ENCODE measurements around the gene CCDC102A. TPM values are rescaled to one million over a fixed set of nuclear protein-coding genes. Genes with fewer than 3 reads are reported as not detected.

Gene CCDC102A
- total and polyA plus RNA-seq, 9 of the 15 experiments (the other 6 are each of a cell fraction or from before 2014, with no cell fraction given): 0.03 to 4.9 (median 1.4) TPM

DNA sequence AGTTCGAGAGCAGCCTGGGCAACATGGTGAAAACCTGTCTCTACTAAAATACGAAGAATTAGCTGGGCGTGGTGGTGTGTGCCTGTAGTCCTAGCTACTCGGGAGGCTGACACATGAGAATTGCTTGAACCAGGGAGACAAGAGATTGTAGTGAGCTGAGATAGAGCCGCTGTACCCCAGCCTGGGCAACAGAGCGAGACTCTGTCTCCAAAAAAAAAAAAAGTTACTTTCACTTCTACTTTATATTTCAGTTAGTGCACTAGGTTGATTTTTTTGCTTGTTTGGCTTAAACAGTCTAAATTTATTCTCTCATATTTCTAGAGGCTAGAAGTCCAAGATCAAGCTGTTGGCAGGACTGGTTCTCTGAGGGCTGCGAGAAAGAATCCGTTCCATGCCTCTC is 13.4 kb downstream of the CCDC102A start (continued):
- TF ChIP-seq, protein P1, sequence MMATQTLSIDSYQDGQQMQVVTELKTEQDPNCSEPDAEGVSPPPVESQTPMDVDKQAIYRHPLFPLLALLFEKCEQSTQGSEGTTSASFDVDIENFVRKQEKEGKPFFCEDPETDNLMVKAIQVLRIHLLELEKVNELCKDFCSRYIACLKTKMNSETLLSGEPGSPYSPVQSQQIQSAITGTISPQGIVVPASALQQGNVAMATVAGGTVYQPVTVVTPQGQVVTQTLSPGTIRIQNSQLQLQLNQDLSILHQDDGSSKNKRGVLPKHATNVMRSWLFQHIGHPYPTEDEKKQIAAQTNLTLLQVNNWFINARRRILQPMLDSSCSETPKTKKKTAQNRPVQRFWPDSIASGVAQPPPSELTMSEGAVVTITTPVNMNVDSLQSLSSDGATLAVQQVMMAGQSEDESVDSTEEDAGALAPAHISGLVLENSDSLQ (IDR thresholded peaks at IDR 0.05): no peak
- TF ChIP-seq CSDE1 (IDR thresholded peaks at IDR 0.05) (no peak), TBL1XR1 (IDR thresholded peaks at IDR 0.05; ENCODE audit: low read length in 2 of 2) (no peak), MCM5 (IDR thresholded peaks at IDR 0.05; ENCODE audit: low read depth) (no peak), ZC3H11A (IDR thresholded peaks at IDR 0.05; ENCODE audit: low read depth, low read length) (no peak), ZNF408 (CRISPR knock-in tag; IDR thresholded peaks at IDR 0.05; ENCODE audit: low read depth) (no peak)
- TF ChIP-seq, protein P2, sequence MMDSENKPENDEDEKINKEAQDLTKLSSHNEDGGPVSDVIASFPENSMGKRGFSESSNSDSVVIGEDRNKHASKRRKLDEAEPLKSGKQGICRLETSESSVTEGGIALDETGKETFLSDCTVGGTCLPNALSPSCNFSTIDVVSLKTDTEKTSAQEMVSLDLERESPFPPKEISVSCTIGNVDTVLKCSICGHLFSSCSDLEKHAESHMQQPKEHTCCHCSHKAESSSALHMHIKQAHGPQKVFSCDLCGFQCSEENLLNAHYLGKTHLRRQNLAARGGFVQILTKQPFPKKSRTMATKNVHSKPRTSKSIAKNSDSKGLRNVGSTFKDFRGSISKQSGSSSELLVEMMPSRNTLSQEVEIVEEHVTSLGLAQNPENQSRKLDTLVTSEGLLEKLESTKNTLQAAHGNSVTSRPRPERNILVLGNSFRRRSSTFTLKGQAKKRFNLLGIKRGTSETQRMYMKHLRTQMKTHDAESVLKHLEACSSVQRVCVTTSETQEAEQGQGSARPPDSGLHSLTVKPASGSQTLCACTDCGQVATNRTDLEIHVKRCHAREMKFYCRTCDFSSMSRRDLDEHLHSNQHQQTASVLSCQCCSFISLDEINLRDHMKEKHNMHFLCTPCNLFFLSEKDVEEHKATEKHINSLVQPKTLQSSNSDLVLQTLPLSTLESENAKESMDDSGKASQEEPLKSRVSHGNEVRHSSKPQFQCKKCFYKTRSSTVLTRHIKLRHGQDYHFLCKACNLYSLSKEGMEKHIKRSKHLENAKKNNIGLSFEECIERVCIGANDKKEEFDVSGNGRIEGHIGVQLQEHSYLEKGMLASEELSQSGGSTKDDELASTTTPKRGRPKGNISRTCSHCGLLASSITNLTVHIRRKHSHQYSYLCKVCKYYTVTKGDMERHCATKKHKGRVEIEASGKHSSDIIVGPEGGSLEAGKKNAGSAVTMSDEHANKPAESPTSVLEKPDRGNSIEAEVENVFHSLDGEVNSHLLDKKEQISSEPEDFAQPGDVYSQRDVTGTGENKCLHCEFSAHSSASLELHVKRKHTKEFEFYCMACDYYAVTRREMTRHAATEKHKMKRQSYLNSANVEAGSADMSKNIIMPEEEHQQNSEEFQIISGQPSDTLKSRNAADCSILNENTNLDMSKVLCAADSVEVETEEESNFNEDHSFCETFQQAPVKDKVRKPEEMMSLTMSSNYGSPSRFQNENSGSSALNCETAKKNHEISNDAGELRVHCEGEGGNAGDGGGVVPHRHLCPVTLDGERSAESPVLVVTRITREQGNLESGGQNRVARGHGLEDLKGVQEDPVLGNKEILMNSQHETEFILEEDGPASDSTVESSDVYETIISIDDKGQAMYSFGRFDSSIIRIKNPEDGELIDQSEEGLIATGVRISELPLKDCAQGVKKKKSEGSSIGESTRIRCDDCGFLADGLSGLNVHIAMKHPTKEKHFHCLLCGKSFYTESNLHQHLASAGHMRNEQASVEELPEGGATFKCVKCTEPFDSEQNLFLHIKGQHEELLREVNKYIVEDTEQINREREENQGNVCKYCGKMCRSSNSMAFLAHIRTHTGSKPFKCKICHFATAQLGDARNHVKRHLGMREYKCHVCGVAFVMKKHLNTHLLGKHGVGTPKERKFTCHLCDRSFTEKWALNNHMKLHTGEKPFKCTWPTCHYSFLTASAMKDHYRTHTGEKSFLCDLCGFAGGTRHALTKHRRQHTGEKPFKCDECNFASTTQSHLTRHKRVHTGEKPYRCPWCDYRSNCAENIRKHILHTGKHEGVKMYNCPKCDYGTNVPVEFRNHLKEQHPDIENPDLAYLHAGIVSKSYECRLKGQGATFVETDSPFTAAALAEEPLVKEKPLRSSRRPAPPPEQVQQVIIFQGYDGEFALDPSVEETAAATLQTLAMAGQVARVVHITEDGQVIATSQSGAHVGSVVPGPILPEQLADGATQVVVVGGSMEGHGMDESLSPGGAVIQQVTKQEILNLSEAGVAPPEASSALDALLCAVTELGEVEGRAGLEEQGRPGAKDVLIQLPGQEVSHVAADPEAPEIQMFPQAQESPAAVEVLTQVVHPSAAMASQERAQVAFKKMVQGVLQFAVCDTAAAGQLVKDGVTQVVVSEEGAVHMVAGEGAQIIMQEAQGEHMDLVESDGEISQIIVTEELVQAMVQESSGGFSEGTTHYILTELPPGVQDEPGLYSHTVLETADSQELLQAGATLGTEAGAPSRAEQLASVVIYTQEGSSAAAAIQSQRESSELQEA (IDR thresholded peaks at IDR 0.05; ENCODE audit: low read depth): no peak
- TF ChIP-seq, protein P3, sequence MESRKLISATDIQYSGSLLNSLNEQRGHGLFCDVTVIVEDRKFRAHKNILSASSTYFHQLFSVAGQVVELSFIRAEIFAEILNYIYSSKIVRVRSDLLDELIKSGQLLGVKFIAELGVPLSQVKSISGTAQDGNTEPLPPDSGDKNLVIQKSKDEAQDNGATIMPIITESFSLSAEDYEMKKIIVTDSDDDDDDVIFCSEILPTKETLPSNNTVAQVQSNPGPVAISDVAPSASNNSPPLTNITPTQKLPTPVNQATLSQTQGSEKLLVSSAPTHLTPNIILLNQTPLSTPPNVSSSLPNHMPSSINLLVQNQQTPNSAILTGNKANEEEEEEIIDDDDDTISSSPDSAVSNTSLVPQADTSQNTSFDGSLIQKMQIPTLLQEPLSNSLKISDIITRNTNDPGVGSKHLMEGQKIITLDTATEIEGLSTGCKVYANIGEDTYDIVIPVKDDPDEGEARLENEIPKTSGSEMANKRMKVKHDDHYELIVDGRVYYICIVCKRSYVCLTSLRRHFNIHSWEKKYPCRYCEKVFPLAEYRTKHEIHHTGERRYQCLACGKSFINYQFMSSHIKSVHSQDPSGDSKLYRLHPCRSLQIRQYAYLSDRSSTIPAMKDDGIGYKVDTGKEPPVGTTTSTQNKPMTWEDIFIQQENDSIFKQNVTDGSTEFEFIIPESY (CRISPR knock-in tag; IDR thresholded peaks at IDR 0.05): no peak
- TF ChIP-seq, protein P4, sequence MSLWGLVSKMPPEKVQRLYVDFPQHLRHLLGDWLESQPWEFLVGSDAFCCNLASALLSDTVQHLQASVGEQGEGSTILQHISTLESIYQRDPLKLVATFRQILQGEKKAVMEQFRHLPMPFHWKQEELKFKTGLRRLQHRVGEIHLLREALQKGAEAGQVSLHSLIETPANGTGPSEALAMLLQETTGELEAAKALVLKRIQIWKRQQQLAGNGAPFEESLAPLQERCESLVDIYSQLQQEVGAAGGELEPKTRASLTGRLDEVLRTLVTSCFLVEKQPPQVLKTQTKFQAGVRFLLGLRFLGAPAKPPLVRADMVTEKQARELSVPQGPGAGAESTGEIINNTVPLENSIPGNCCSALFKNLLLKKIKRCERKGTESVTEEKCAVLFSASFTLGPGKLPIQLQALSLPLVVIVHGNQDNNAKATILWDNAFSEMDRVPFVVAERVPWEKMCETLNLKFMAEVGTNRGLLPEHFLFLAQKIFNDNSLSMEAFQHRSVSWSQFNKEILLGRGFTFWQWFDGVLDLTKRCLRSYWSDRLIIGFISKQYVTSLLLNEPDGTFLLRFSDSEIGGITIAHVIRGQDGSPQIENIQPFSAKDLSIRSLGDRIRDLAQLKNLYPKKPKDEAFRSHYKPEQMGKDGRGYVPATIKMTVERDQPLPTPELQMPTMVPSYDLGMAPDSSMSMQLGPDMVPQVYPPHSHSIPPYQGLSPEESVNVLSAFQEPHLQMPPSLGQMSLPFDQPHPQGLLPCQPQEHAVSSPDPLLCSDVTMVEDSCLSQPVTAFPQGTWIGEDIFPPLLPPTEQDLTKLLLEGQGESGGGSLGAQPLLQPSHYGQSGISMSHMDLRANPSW (CRISPR knock-in tag; IDR thresholded peaks at IDR 0.05): no peak
- TF ChIP-seq, protein P5, sequence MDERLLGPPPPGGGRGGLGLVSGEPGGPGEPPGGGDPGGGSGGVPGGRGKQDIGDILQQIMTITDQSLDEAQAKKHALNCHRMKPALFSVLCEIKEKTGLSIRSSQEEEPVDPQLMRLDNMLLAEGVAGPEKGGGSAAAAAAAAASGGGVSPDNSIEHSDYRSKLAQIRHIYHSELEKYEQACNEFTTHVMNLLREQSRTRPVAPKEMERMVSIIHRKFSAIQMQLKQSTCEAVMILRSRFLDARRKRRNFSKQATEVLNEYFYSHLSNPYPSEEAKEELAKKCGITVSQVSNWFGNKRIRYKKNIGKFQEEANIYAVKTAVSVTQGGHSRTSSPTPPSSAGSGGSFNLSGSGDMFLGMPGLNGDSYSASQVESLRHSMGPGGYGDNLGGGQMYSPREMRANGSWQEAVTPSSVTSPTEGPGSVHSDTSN (CRISPR knock-in tag; IDR thresholded peaks at IDR 0.05; ENCODE audit: low read depth): no peak
- TF ChIP-seq, protein P5 (tag; conservative IDR thresholded peaks at IDR 0.05; ENCODE audit: low read depth): no peak

Measured in K562 (cell line).